ENCODE data around the gene NES.

DNA sequence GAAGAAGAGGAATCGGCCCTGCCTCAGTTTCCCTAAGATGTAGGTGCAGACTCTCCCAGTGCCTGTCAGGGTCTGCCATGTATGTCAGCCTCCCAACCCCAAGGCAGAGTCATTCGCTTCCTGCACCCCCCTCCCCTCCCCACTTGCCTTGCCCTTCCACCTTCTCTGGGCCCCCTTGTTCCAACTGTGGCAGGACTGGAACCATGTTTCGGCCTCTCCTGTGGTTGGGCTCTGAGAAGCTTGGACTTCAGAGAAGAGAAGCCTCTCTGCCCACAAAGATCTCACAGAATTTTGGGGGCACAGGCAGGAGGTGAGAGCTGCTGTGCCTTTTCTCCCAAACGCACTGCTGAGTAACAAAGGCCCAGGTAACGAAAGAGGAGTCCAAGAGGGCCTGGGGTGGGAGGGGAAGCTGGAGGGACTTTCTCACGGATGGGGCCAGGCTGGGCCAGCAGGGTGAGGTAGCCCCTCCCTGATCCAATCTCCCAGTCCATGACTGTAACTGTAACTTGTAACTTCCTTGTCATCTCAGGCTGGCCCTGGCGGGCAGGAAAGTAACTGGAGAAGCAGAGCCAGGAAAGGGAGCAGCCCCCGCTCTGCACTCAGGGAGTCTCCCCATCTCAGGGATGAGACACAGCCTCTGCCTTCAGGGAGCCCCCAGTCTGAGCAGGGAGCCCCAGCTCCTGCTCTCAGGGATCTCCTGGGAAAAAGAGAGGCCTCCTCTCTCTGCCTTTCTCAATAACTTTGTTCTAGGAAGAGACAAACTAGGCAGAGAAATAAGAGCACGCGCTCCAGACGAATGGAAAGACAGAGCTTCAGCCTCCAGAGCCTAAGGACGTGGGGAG is 16.9 kb upstream of the NES start:
- TF ChIP-seq L3MBTL2 (conservative IDR thresholded peaks at IDR 0.05) (no peak), ARNT (IDR thresholded peaks at IDR 0.05) (no peak), HDGF (IDR thresholded peaks at IDR 0.05; ENCODE audit: borderline replicate concordance) (no peak), ZNF384 (IDR thresholded peaks at IDR 0.05) (no peak), BHLHE40 (IDR thresholded peaks at IDR 0.05; ENCODE audit: borderline replicate concordance) (no peak), CTBP1 (IDR thresholded peaks at IDR 0.05; ENCODE audit: borderline replicate concordance) (no peak), SP1 (IDR thresholded peaks at IDR 0.05) (no peak), FOXA1 (IDR thresholded peaks at IDR 0.05) (no peak)

Data from HEK293T (cell line).